Lower leg skin (tissue), 4 donors: Measurements from ENCODE around the gene PAOX. TPM values are rescaled to one million over a fixed set of nuclear protein-coding genes. Genes with fewer than 3 reads are reported as not detected.

Experiments
- DNase-seq, 2 donors: peaks; one replicate each; pipeline ENCODE4 v3.0.0-alpha.2; 2019; ENCODE audit warnings: low spot score in 2 of 2
- H3K4me3 ChIP-seq: fragments of 200-600 bp; sonication (generic); 2 replicates; pipeline ENCODE4 v1.5.1; 2017; ENCODE audit warnings: mild to moderate bottlenecking, low read depth; ENCODE audit not compliant: poor library complexity, severe bottlenecking
- POLR2A ChIP-seq, 2 donors: fragments of 450-650 bp; IDR thresholded peaks; one replicate each; pipeline ENCODE4 v1.6.1; 2016 to 2017; ENCODE audit warnings: antibody characterized with exemption in 2 of 2, mild to moderate bottlenecking in 1 of 2, moderate library complexity in 1 of 2
- WGBS, 2 donors: methylation state at CpG; one replicate each; pipeline ENCODE4 v1.1.5; 2018; 5-methylcytosine and 5-hydroxymethylcytosine counted together
- intact Hi-C: fragments of 100-400 bp; cut with DNase I; formaldehyde crosslinking; loops from one replicate; pipeline ENCODE4 v1.15.0; 2023; ENCODE audit warnings: low total_unique reads
- total RNA-seq, 4 donors: library from RNA; depleted of rRNA; stranded (reverse); fragments of >200 nt; gene quantifications; one replicate each; pipeline ENCODE4 v1.1.0, GENCODE V29; 2016
- TF ChIP-seq, protein P1 (sequence below), 3 donors: fragments of 450-650 bp; IDR thresholded peaks; one replicate each; pipeline ENCODE4 v1.5.1; 2016; ENCODE audit warnings: antibody characterized with exemption in 3 of 3, mild to moderate bottlenecking in 3 of 3, moderate library complexity in 2 of 3

PAOX gene
- total RNA-seq, 4 donors from 2014 or later, result 8.1 to 21.8 (median 14.4) TPM

DNA sequence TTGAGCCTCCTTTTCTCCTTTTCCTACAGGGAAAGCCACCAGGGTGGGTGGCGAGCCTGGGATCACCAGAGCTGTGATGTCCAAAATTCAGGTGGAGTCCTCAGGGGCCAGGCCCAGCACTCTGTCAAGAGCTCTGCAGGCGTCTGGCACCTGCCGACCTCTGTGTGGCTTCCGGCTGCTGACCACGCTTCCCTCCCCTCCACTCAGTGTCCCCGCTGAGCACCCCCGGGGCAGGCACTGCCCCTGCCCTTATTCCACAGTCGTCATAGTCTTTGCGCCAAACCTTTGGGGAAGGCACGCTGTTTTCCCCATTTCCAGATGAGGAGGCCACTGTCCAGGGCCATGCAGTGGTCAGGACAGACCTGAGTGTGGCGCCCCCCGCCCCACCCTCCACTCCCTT is 22.4 kb downstream of the PAOX start:
- TF ChIP-seq, protein P1, sequence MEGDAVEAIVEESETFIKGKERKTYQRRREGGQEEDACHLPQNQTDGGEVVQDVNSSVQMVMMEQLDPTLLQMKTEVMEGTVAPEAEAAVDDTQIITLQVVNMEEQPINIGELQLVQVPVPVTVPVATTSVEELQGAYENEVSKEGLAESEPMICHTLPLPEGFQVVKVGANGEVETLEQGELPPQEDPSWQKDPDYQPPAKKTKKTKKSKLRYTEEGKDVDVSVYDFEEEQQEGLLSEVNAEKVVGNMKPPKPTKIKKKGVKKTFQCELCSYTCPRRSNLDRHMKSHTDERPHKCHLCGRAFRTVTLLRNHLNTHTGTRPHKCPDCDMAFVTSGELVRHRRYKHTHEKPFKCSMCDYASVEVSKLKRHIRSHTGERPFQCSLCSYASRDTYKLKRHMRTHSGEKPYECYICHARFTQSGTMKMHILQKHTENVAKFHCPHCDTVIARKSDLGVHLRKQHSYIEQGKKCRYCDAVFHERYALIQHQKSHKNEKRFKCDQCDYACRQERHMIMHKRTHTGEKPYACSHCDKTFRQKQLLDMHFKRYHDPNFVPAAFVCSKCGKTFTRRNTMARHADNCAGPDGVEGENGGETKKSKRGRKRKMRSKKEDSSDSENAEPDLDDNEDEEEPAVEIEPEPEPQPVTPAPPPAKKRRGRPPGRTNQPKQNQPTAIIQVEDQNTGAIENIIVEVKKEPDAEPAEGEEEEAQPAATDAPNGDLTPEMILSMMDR (IDR thresholded peaks at IDR 0.05), result no peak
- TF ChIP-seq POLR2A (IDR thresholded peaks at IDR 0.05), result no peak
- WGBS, 2 donors, result 94 to 98% methylated on average over 12 of the region's 12 CpGs
- peak in 1 of 2 donors; percentile 70 for DNase-seq
- intact Hi-C loops, result no loop called here
- no peak overlapping the region for H3K4me3 ChIP-seq

DNA sequence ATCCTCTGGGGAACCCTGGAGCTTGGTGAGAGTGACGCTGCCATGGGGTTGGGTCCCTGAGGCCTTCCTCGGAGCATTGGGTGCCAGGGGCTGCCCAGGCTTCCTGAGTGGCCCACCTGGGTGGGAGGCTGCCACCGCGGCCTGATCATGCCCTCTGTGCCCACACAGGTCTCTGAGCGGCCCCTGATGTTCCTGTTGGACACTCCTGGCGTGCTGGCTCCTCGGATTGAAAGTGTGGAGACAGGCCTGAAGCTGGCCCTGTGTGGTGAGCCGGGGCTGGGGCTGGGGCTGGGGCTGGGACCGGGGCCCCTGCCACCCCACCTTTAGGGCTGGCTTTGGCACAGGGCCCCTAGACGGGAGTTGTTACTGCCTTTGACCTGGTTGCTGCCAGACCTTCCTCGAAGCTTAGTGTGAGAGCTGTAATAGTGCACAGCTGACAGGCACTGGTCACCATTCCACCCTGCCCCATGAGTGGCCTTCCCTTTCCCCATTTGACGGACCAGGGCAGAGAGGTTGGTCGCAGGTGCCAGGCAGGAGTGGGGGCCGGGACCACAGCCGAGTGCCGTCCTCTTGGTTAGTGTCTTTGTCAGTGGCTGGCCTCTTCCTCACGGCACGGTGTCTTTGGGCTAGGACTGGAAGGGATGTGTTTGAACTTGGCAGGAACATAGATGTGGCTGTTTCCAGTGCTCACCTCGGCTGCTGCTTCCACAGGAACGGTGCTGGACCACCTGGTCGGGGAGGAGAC is 23.1 kb downstream of the PAOX start:
- peak in 1 of 2 donors; percentile 85 for DNase-seq
- intact Hi-C loops, result no loop called here
- TF ChIP-seq POLR2A (IDR thresholded peaks at IDR 0.05), result no peak
- TF ChIP-seq, protein P1 (IDR thresholded peaks at IDR 0.05), result no peak

DNA sequence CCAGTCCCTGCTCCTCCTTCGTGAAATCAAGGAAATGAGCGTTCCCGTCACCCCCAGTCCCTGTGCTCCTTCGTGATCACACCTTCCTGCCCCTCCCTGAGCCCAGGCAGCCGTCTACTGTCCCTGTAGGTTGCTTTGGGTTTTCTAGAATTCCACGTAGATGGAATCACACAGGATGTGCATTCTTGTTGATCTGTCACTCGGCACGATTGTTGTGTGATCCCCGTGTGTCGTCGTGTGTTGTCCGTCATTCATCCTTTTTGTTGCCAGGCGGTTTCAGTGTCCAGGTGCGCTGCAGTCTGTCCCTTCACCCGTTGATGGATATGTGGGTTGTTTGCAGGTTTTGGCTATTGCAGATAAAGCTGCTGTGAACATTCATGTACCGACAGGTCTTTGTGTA is 24.3 kb downstream of the PAOX start:
- 88 to 90% methylated on average over 16 of the region's 16 CpGs for WGBS, 2 donors
- intact Hi-C loops, result no loop called here
- no peak for DNase-seq
- TF ChIP-seq, protein P1 (IDR thresholded peaks at IDR 0.05), result no peak
- no peak for TF ChIP-seq POLR2A (IDR thresholded peaks at IDR 0.05)
- H3K4me3 ChIP-seq, result no peak overlapping the region

More for the DNA sequence above, 23.1 kb downstream of the PAOX start:
- WGBS, 2 donors, result 97 to 99% methylated on average over 14 to 18 of the region's 21 CpGs
- H3K4me3 ChIP-seq, result no peak overlapping the region

DNA sequence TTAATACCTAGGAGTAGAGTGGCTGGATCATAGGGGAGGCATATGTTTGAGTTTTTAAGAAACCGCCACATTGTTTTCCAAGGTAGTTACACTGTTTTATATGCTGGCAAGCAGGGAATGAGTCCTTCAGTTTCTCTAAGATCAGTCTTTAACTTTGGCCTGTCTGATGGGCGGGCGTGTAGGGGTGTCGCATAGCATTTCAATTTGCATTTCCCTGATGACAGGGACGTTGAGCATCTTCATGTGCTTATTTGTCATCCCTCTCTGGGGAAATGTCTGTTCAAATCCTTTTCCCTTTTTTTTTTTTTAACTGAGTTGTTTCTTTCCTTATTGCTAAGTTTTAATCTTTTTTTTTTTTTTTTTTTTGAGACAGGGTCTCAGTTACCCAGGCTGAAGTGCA is 24.7 kb downstream of the PAOX start:
- no peak for DNase-seq
- TF ChIP-seq, protein P1 (IDR thresholded peaks at IDR 0.05), result no peak
- TF ChIP-seq POLR2A (IDR thresholded peaks at IDR 0.05), result no peak
- WGBS, 2 donors, result 88 to 93% methylated on average over 5 of the region's 5 CpGs
- intact Hi-C loops, result no loop called here
- no peak overlapping the region for H3K4me3 ChIP-seq

DNA sequence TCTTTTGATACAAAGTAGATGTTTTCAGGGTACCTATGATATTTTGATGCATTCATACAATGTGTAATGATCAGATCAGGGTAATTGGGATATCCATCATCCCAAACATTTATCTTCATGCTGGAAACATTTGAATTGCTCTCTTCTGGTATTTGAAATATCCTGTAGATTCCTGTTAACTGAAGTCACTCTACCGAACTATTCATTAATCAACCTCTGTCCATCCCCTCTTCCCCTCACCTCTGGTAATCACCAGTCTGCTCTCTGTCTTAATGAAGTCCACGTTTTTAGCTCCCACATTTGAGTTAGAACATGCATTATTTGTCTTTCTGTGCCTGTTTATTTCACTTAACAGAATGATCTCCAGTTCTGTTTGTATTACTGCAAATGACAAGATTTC is 26.2 kb downstream of the PAOX start:
- H3K4me3 ChIP-seq, result no peak overlapping the region
- intact Hi-C loops, result no loop called here

More for the DNA sequence above, 26.2 kb downstream of the PAOX start:
- no peak for TF ChIP-seq POLR2A (IDR thresholded peaks at IDR 0.05)
- TF ChIP-seq, protein P1 (IDR thresholded peaks at IDR 0.05), result no peak
- no peak for DNase-seq
- 66 to 76% methylated on average over 2 of the region's 2 CpGs for WGBS, 2 donors
